Measurements from ENCODE around the gene ZBTB7C. TPM values are rescaled to one million over a fixed set of nuclear protein-coding genes. Genes with fewer than 3 reads are reported as not detected.

Gene ZBTB7C
- total RNA-seq, 1 experiment from 2014 or later: 0.33 TPM

GRCh38 chr18:48077291-48077690 lies 331.9 kb downstream of the ZBTB7C start:
- H3K14ac ChIP-seq (ENCODE audit: insufficient read depth, low read length): no peak overlapping the region
- no peaks in the 10 kb centered on the region for H4K20me1 ChIP-seq (ENCODE audit: control insufficient read depth, insufficient read depth, insufficient read length)
- H3K9ac ChIP-seq (ENCODE audit: extremely low read depth, insufficient read length, low read length): no peak overlapping the region
- H3K4me1 Mint-ChIP-seq: peaks cover 32 to 49% of the 10 kb centered on the region in 2 experiments
- H3K4me2 ChIP-seq (ENCODE audit: insufficient read depth, insufficient read length, low read length): no peak overlapping the region
- no peak for TF ChIP-seq CTCF (conservative IDR thresholded peaks at IDR 0.05)
- no peak overlapping the region for H3K23ac ChIP-seq (ENCODE audit: insufficient read length, low read depth, low read length)
- H3K4ac ChIP-seq (ENCODE audit: low read depth, low read length): no peak overlapping the region
- no peak overlapping the region for H3K27ac ChIP-seq (ENCODE audit: insufficient read length, low read depth, low read length)
- H3K4me3 Mint-ChIP-seq: no peak overlapping the region
- H3K18ac ChIP-seq (ENCODE audit: insufficient read length, low read depth, low read length): no peak overlapping the region
- no peak overlapping the region for H2AFZ ChIP-seq (ENCODE audit: low read length)
- H4K91ac ChIP-seq (ENCODE audit: insufficient read length, low read depth, low read length): no peak overlapping the region
- H3K4me1 ChIP-seq (ENCODE audit: insufficient read depth, low read length): peaks cover 6% of the 10 kb centered on the region; the same call in 1 of the 2 replicates
- no peak overlapping the region for H4K5ac ChIP-seq (ENCODE audit: insufficient read length, low read depth, low read length)
- no peak overlapping the region for H3K27ac Mint-ChIP-seq
- H3K9me3 ChIP-seq (ENCODE audit: control insufficient read depth, low read depth, low read length): no peaks in the 10 kb centered on the region
- no peak overlapping the region for H3K56ac ChIP-seq (ENCODE audit: insufficient read length, low read depth, low read length)
- H3K79me1 ChIP-seq (ENCODE audit: insufficient read depth, low read depth, low read length, poor library complexity, severe bottlenecking): no peaks in the 10 kb centered on the region
- no peaks in the 10 kb centered on the region; a peak in 1 of 7 replicates for H3K36me3 Mint-ChIP-seq (ENCODE audit: insufficient read depth in 1 of 3, low read depth in 3 of 3)
- H3K23me2 ChIP-seq (ENCODE audit: insufficient read length, low read depth, low read length, poor library complexity, severe bottlenecking): no peaks in the 10 kb centered on the region
- H2BK20ac ChIP-seq (ENCODE audit: low read depth, low read length, poor library complexity, severe bottlenecking): no peak overlapping the region
- no peak overlapping the region for H2AK5ac ChIP-seq (ENCODE audit: insufficient read length, low read length)
- no peak overlapping the region for H3T11ph ChIP-seq (ENCODE audit: low read length)
- H2BK12ac ChIP-seq (ENCODE audit: insufficient read length, low read depth, low read length): no peak overlapping the region
- no peaks in the 10 kb centered on the region; a peak in 1 of 5 replicates for H3K9me3 Mint-ChIP-seq
- no peak overlapping the region for H2BK5ac ChIP-seq (ENCODE audit: insufficient read length, low read length)
- H3K27me3 ChIP-seq (ENCODE audit: insufficient read depth, low read length): no peaks in the 10 kb centered on the region
- H3K79me2 ChIP-seq (ENCODE audit: insufficient read depth, low read length): no peaks in the 10 kb centered on the region
- DNase-seq: no peak
- no CpG with 5 or more reads among the region's 8 CpGs for WGBS (ENCODE audit: extremely low coverage, insufficient read length, low lambda C conversion rate)
- H2BK15ac ChIP-seq (ENCODE audit: low read depth, low read length): no peak overlapping the region
- no peak overlapping the region for H4K8ac ChIP-seq (replicated peaks; ENCODE audit: insufficient read length, low read depth, low read length)
- H3K27me3 Mint-ChIP-seq (ENCODE audit: low read depth): peaks cover 2% of the 10 kb centered on the region
- H2BK120ac ChIP-seq (ENCODE audit: low read depth, low read length, poor library complexity, severe bottlenecking): no peak overlapping the region

All from H9 (cell line).